GM21390 (cell line): Measurements from ENCODE around the gene OSTC.
A peak's percentile ranks its signal among the peaks of the same experiment; 100 is the strongest.

Experiments
- ATAC-seq: cut with Tn5 transposase; IDR thresholded peaks from one replicate; pipeline ENCODE4 v1.9.1; 2021; ENCODE audit not compliant: unreplicated experiment

The OSTC gene

GRCh38 chr4:108644237-108644636 is 6.2 kb upstream of the OSTC start:
- ATAC-seq = no peak

GRCh38 chr4:108646706-108647105 is 3.7 kb upstream of the OSTC start:
- ATAC-seq = no peak

GRCh38 chr4:108649863-108650211 is 562 bp upstream of the OSTC start:
- ATAC-seq = peak; percentile 25

- ATAC-seq = peak; percentile 18
Observed at GRCh38 chr4:108651014-108651791, 804 bp downstream of the OSTC start.

GRCh38 chr4:108662629-108663028 is 12.2 kb downstream of the OSTC start:
- ATAC-seq = no peak

- ATAC-seq = no peak
Observed at GRCh38 chr4:108674356-108674977, 24.1 kb downstream of the OSTC start.

GRCh38 chr4:108681321-108681809 is 31.0 kb downstream of the OSTC start:
- no peak for ATAC-seq

GRCh38 chr4:108683479-108683878 is 33.1 kb downstream of the OSTC start:
- ATAC-seq = no peak

GRCh38 chr4:108685036-108685686 is 34.8 kb downstream of the OSTC start:
- ATAC-seq = no peak

GRCh38 chr4:108690738-108691137 is 40.3 kb downstream of the OSTC start:
- no peak for ATAC-seq

- ATAC-seq = no peak
Observed at GRCh38 chr4:108693211-108693610, 42.8 kb downstream of the OSTC start.

- ATAC-seq = no peak
Observed at GRCh38 chr4:108693819-108694218, 43.4 kb downstream of the OSTC start.

GRCh38 chr4:108694423-108694822 is 44.0 kb downstream of the OSTC start:
- no peak for ATAC-seq

- no peak for ATAC-seq
Observed at GRCh38 chr4:108695062-108695461, 44.7 kb downstream of the OSTC start.

GRCh38 chr4:108696160-108696559 is 45.8 kb downstream of the OSTC start:
- ATAC-seq = no peak

GRCh38 chr4:108700081-108700757 is 49.8 kb downstream of the OSTC start:
- ATAC-seq = no peak

- ATAC-seq = no peak
Observed at GRCh38 chr4:108702960-108703359, 52.6 kb downstream of the OSTC start.

GRCh38 chr4:108703370-108703769 is 53.0 kb downstream of the OSTC start:
- no peak for ATAC-seq

GRCh38 chr4:108703966-108704365 is 53.6 kb downstream of the OSTC start:
- ATAC-seq = no peak

- ATAC-seq = no peak
Observed at GRCh38 chr4:108706289-108706688, 55.9 kb downstream of the OSTC start.

- ATAC-seq = no peak
Observed at GRCh38 chr4:108709234-108709633, 58.8 kb downstream of the OSTC start.
